DOHH2 (cell line): ENCODE data around the gene C14orf180.

Experiments used
- H3F3A ChIP-seq: fragments of 200-600 bp; sonication (generic), shearing (Covaris generic); 2 replicates; pipeline ENCODE4 v1.6.0; 2016; ENCODE audit warnings: antibody characterized with exemption, mild to moderate bottlenecking; ENCODE audit not compliant: control insufficient read depth, insufficient read depth
- H3K27ac ChIP-seq: fragments of 200-600 bp; sonication (generic); 2 replicates; pipeline ENCODE4 v1.5.1; 2014; ENCODE audit warnings: low read depth, mild to moderate bottlenecking, low read length, moderate library complexity
- H3K27me3 ChIP-seq: fragments of 200-600 bp; sonication (generic); 2 replicates; pipeline ENCODE4 v1.6.1; 2014; ENCODE audit warnings: mild to moderate bottlenecking, low read length, mixed read lengths; ENCODE audit not compliant: control insufficient read depth
- H3K36me3 ChIP-seq: fragments of 200-600 bp; sonication (generic); 2 replicates; pipeline ENCODE4 v1.6.1; 2014; ENCODE audit warnings: mild to moderate bottlenecking, low read length, moderate library complexity, mixed read lengths; ENCODE audit not compliant: control insufficient read depth
- H3K4me1 ChIP-seq: fragments of 200-600 bp; sonication (generic); 2 replicates; pipeline ENCODE4 v1.6.1; 2014; ENCODE audit warnings: mild to moderate bottlenecking, low read length, mixed read lengths; ENCODE audit not compliant: control insufficient read depth
- H3K4me2 ChIP-seq: fragments of 200-600 bp; sonication (generic); 2 replicates; pipeline ENCODE4 v1.6.0; 2014; ENCODE audit warnings: mild to moderate bottlenecking, low read length, moderate library complexity
- H3K4me3 ChIP-seq: fragments of 200-600 bp; sonication (generic); 2 replicates; pipeline ENCODE4 v1.5.1; 2014; ENCODE audit warnings: mild to moderate bottlenecking, low read length, mixed read lengths
- H3K79me2 ChIP-seq: fragments of 200-600 bp; sonication (generic); 2 replicates; pipeline ENCODE4 v1.6.1; 2014; ENCODE audit warnings: mild to moderate bottlenecking, low read length, mixed read lengths; ENCODE audit not compliant: control insufficient read depth
- H3K9me2 ChIP-seq: fragments of 200-600 bp; sonication (generic); replicated peaks from 2 replicates; pipeline ENCODE4 v1.6.1; 2014; ENCODE audit warnings: mild to moderate bottlenecking, low read length, mixed read lengths; ENCODE audit not compliant: control insufficient read depth
- H3K9me3 ChIP-seq: fragments of 200-600 bp; sonication (generic); 2 replicates; pipeline ENCODE4 v1.6.1; 2014; ENCODE audit warnings: antibody characterized with exemption, low read length, mixed read lengths; ENCODE audit not compliant: control insufficient read depth, insufficient read depth
- H4K20me1 ChIP-seq: fragments of 200-600 bp; sonication (generic); 2 replicates; pipeline ENCODE4 v1.6.0; 2014; ENCODE audit warnings: low read depth, mild to moderate bottlenecking, antibody characterized with exemption, low read length, moderate library complexity; ENCODE audit not compliant: control insufficient read depth, insufficient read depth
- EZH2phosphoT487 ChIP-seq: fragments of 200-600 bp; sonication (generic); IDR thresholded peaks from 2 replicates; pipeline ENCODE4 v1.6.1; 2017; ENCODE audit warnings: borderline replicate concordance, mild to moderate bottlenecking, antibody characterized with exemption, low read length, moderate library complexity, mixed read lengths
- TF ChIP-seq, protein P1 (sequence below): fragments of 200-600 bp; sonication (generic); IDR thresholded peaks from one replicate; pipeline ENCODE4 v1.5.1; 2014; ENCODE audit warnings: antibody characterized with exemption, mild to moderate bottlenecking, low read depth, low read length; ENCODE audit not compliant: poor library complexity, severe bottlenecking

The C14orf180 gene

DNA sequence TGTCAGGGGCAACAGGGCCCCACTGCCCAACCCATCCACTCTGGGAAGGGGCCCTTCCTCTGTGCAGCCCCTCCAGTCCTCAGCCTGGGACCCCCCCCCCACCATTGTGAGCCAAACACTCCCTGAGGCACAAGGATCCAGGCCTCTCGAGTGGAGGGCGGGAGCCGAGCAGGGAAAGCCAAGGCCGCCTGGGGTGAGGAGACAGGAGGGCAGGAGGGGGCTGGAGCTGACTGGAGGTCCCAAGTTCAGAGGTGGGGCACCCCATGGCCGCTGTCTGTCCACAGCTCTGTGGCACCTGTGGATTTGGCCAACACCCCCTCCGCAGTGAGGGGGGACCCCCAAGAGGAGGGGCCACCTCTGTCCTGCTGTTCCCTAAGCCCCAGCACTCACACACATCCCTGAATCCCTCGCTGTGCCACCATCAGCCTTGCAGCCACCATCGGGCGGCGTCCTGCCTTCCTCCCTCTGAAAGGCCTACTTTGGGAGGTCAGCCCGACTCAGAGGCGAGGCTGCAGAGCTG, 25.4 kb upstream of the C14orf180 start:
- H3K36me3 ChIP-seq: no peaks in the 10 kb centered on the region
- no peaks in the 10 kb centered on the region for H3K4me1 ChIP-seq
- TF ChIP-seq, protein P1, sequence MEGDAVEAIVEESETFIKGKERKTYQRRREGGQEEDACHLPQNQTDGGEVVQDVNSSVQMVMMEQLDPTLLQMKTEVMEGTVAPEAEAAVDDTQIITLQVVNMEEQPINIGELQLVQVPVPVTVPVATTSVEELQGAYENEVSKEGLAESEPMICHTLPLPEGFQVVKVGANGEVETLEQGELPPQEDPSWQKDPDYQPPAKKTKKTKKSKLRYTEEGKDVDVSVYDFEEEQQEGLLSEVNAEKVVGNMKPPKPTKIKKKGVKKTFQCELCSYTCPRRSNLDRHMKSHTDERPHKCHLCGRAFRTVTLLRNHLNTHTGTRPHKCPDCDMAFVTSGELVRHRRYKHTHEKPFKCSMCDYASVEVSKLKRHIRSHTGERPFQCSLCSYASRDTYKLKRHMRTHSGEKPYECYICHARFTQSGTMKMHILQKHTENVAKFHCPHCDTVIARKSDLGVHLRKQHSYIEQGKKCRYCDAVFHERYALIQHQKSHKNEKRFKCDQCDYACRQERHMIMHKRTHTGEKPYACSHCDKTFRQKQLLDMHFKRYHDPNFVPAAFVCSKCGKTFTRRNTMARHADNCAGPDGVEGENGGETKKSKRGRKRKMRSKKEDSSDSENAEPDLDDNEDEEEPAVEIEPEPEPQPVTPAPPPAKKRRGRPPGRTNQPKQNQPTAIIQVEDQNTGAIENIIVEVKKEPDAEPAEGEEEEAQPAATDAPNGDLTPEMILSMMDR: no peak
- no peak for TF ChIP-seq EZH2phosphoT487
- H3K4me3 ChIP-seq: no peak overlapping the region
- no peaks in the 10 kb centered on the region for H3K27me3 ChIP-seq
- no peaks in the 10 kb centered on the region for H3K79me2 ChIP-seq
- no peaks in the 10 kb centered on the region for H3K9me3 ChIP-seq
- no peak overlapping the region for H3K4me2 ChIP-seq
- H4K20me1 ChIP-seq: no peaks in the 10 kb centered on the region
- no peaks in the 10 kb centered on the region for H3K9me2 ChIP-seq
- H3K27ac ChIP-seq: no peak overlapping the region
- no peaks in the 10 kb centered on the region for H3F3A ChIP-seq

DNA sequence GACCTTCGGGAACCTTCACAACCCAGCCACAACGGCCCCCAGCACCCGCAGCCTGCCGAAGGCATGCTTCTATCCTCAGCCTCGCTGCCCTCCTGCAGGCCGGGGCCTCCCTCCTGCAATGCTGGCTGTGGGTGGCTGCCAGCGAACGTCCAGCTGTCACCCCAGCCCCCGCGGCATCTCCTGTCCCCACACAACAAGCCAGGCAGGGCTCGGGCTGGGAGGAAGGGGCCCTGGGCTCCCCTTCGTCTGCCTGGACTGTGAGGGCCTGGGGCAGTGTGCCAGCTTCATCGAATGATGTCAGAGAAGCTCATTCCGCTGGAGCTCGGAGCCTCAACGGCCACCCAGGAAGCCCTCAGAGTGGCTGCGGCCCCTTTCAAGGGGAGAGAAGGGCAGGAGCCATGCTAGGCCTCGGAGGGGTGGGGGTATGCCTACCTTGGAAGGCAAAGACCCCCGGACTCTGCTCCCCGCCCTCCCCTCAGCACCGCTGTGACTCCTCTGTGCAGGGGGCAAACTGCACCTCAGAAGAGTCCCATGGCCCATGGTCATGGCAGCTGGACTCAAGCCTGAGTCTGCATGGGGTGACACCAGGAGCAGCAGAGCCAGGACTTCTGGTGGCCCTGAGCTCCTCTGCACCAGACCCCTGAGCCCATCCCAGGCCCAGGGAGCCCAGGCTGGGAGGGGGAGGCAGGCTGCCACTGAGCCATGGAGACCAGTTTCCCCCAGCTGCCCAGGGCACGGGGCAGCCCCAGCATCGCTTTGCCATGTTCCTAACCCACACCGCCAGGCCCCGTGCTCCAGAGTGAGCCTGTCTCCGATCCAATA, 24.7 kb upstream of the C14orf180 start:
- Histone ChIP-seq H3K27me3 (no peaks in the 10 kb centered on the region), H3K4me2 (no peak overlapping the region), H3K27ac (no peak overlapping the region), H3K9me2 (no peaks in the 10 kb centered on the region), H3F3A (no peaks in the 10 kb centered on the region), H3K36me3 (no peaks in the 10 kb centered on the region), H3K79me2 (no peaks in the 10 kb centered on the region), H3K4me3 (no peak overlapping the region), H4K20me1 (no peaks in the 10 kb centered on the region), H3K4me1 (no peaks in the 10 kb centered on the region), H3K9me3 (no peaks in the 10 kb centered on the region)
- no peak for TF ChIP-seq EZH2phosphoT487
- TF ChIP-seq, protein P1: no peak

DNA sequence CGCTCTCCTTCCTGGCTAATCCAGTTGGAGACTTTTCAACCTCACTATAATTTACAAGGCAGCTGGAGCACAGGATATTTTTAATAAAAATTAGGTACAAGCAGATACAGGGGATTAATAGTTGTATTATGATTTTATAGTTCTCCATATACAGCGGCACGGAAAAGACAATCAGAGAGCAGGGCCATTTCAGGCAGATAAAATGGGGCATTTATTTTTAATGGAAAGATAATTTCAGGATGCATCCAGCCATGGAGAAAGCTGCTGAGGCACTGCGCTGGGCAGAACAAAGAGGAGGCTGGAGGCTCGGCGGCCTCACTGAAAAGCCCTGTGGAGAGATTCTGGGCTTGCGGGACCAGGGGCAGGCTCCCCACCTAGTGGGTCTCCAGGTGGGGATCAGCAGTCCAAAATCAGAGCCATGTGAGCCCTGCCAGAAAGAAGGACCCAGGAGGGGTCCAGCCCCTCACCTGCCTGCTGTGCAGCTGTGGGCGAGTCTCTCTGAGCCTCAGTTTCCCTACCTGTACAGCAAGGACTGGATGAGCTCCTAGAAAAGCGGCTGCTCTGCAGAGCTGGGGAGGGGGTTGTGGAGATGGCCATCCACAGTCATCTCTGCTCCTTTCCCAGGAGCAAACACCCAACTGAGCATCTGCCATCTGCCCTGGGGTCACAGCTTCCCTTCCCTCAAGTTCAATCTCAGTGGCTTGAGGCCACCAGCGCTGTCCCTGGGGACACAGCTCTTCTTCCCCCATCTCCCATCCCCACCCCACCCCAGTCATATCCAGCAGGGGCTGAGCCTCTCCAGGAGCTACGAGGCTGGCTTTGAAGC, 23.9 kb upstream of the C14orf180 start:
- Histone ChIP-seq H3K4me2 (no peak overlapping the region), H3F3A (no peaks in the 10 kb centered on the region), H3K36me3 (no peaks in the 10 kb centered on the region), H3K9me2 (no peaks in the 10 kb centered on the region), H3K4me1 (no peaks in the 10 kb centered on the region), H3K27ac (no peak overlapping the region), H3K4me3 (no peak overlapping the region), H3K9me3 (no peaks in the 10 kb centered on the region), H3K27me3 (no peaks in the 10 kb centered on the region), H3K79me2 (no peaks in the 10 kb centered on the region), H4K20me1 (no peaks in the 10 kb centered on the region)
- TF ChIP-seq EZH2phosphoT487: no peak
- TF ChIP-seq, protein P1: no peak
